Gastrocnemius medialis (tissue), 4 donors: ENCODE measurements around the gene RPS2.

Experiments
- CTCF ChIP-seq, 5 experiments: fragments of 450-650 bp in 3 of 5; fragments of 200-600 bp in 2 of 5; sonication (generic) in 2 of 5; IDR thresholded peaks in 4 of 5; conservative IDR thresholded peaks in 1 of 5; 1 replicate in 4 of 5; 2 replicates in 1 of 5; pipeline ENCODE4 v1.5.1; 2016 to 2019; ENCODE audit warnings: antibody characterized with exemption in 5 of 5, mild to moderate bottlenecking in 3 of 5, moderate library complexity in 3 of 5
- POLR2A ChIP-seq, 2 donors: fragments of 450-650 bp; IDR thresholded peaks; one replicate each; pipeline ENCODE4 v1.6.1; 2017; ENCODE audit warnings: antibody characterized with exemption in 2 of 2, mild to moderate bottlenecking in 2 of 2, moderate library complexity in 2 of 2

GRCh38 chr16:1998360-1998835 lies 33.8 kb upstream of the RPS2 start:
- TF ChIP-seq CTCF (IDR thresholded peaks at IDR 0.05 in 4 of 5, conservative IDR thresholded peaks at IDR 0.05 in 1 of 5) (no peak), POLR2A (IDR thresholded peaks at IDR 0.05) (no peak)
